Epidermal melanocyte (primary cell): ENCODE results near the gene ZFP69B.
"Not testable (repeated sequence)": the region's sequence is repeated elsewhere in the genome, so short reads cannot be mapped to it uniquely, and the experiment has no call there.

Experiments used
- DNase-seq: peaks from one replicate; pipeline ENCODE4 v3.0.0; 2011; ENCODE audit warnings: low spot score; ENCODE audit not compliant: insufficient read length

The ZFP69B gene

GRCh38 chr1:40435876-40436275 lies 14.4 kb upstream of the ZFP69B start:
- no peak for DNase-seq

DNA sequence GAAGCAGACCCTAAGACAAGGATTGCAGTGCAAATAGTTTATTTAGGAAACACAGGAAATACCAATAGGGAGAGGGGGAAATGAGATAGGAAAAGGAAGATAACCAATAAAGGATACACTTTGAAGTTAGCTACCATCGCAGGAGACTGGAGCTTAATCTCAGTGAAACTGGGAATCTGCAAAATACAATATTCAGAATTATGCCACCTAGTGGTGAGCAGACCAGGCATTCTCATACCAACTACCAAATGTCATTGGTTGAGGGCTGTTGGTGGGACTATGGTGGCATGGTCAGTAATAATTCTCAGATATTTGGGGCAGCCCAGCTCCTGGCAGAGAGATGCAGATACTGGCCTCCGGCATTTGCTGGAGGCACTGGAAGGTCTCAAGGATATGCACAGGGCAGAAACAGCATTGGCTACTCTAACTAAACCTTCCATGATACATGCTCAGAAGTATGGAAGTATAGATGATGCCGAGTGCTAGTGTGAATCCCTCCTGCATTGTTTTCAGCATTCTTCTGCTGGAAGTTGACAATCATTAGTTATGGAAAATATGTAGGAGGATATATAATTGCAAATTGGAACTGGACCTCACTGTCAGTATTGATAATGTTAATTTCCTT lies 11.8 kb upstream of the ZFP69B start:
- DNase-seq = no peak

DNA sequence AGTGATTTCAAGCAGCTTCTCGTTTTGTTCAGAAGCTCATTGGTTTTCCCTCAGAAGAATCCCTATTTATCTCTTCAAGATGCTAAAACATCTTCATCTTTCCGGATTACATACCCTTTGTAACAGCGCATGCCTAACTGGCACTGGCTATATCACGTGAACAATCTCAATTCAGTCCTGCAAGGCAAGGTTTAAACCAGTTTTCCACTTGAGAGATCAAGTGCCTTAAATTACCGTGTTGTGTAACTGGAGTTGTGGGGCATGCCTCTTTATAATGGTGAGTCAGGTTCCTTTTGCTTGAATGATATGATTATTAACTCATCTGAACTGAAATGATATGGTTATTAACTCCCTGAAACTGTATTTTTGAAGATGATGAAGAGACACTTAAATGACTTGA lies 11.0 kb upstream of the ZFP69B start:
- no peak for DNase-seq

- no peak for DNase-seq
These were observed 390 bp downstream of the ZFP69B start for GRCh38 chr1:40450495-40451237.

- no peak for DNase-seq
These were observed 936 bp downstream of the ZFP69B start for GRCh38 chr1:40451238-40451585.

GRCh38 chr1:40454873-40455272 lies 4.6 kb downstream of the ZFP69B start:
- no peak for DNase-seq

DNA sequence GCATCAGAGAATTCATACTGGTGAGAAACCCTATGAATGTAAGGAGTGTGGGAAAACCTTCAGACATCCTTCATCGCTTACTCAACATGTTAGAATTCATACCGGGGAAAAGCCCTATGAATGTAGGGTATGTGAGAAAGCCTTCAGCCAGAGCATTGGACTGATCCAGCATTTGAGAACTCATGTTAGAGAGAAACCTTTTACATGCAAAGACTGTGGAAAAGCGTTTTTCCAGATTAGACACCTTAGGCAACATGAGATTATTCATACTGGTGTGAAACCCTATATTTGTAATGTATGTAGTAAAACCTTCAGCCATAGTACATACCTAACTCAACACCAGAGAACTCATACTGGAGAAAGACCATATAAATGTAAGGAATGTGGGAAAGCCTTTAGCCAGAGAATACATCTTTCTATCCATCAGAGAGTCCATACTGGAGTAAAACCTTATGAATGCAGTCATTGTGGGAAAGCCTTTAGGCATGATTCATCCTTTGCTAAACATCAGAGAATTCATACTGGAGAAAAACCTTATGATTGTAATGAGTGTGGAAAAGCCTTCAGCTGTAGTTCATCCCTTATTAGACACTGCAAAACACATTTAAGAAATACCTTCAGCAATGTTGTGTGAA lies 12.8 kb downstream of the ZFP69B start:
- DNase-seq = no peak

- DNase-seq = no peak
These were observed 19.1 kb downstream of the ZFP69B start for GRCh38 chr1:40469327-40469726.

DNA sequence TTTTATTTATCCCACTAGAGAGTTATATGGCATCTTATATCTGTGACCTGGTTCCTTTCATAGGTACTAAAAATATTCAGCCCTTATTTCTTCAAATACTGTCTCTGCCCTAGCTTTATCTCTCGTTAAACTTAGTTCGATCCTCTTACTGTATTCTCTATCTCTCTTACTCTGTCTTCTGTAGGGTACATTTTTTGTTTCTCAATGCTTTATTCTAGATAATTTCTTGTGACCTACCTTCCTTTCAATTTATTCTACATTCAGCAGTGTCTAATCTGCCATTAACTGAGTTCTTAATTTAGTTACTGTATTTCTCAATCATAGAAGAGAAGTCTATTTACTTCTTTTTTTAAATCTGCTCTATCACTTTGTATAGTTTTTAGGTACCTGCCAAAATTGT lies 25.0 kb downstream of the ZFP69B start:
- DNase-seq = no peak

DNA sequence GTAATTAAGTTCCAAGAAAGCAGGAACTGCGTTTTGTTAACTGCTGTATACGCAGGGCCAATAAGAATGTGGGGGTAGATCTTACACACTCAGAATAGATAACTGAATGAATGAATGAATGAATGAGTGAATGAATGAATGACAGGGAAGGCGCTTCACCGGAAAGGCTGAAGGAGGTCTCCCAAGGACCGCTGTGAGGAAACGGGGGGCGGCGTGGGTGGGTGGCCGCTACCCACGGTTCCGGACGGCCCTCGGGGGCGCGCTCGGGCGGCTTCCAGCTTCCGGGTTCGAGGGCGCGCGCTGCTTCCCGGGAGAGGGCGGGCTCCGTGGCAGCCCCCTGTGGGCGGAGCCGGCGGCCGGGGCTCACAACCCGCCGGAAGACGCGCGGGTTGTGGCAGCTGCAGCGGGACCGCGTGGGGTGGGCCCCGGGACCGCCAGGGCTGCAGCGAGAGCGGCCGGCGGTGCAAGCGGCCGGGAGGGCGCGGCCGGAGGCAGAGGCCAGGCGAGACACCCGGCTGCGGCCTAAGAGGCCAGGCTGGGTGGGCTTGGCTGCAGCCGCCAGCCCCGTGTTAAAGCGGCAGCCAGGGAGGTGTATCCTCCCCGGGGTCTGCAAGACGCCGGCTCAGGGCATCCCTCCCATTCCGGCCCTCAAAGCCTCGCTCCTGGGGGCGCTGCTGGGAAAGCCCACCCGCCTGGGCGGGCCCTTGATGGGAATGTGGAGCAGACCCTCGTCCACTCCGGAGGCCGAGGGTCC lies 26.8 kb downstream of the ZFP69B start, which contains the start of gene ZFP69:
ZFP69 (plus strand) TSS at position 367 of the 754 bp plus-strand sequence. CDS start 2,072 bp downstream, outside the sequence.
- DNase-seq = peak; percentile 45

DNA sequence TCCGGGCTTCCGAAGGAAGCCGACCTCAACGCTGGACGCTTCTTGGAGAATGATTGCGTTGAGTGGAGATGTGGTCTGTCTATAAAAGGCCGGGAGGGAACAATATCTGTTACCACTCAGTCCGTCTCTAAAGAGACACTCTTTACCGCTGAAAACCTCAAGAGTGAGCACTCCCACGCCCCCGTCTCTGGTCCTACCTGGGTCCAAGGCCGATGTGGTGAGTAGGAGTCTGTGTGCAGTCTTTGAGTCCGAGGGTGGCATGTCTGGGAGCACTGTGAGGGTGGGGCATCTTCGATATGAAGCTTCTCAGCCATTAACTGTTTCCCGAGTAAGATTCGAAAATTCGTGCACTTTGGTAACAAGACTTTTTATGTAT lies 27.4 kb downstream of the ZFP69B start:
- no peak for DNase-seq

DNA sequence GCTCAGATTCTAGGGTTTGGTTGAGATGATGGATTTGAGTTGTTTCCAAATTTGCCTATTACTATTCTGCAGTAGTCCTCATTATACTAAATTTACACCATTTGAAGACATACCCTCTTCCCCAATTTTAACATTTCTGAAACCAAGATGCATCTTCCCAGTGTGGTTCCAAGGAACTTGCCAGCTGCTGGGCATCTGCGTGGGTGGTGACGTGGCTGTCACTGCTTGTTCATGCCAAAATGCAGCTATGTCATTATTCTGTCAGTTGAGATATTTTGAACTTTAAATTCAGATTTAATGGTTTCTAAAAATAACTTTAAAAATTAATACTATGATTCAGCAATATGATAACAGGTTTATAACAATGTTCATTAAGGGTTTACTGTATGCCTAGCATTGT lies 28.0 kb downstream of the ZFP69B start:
- no peak for DNase-seq

GRCh38 chr1:40479156-40479555 lies 28.9 kb downstream of the ZFP69B start:
- DNase-seq = no peak

GRCh38 chr1:40495315-40495903 lies 45.1 kb downstream of the ZFP69B start:
- DNase-seq = no peak

DNA sequence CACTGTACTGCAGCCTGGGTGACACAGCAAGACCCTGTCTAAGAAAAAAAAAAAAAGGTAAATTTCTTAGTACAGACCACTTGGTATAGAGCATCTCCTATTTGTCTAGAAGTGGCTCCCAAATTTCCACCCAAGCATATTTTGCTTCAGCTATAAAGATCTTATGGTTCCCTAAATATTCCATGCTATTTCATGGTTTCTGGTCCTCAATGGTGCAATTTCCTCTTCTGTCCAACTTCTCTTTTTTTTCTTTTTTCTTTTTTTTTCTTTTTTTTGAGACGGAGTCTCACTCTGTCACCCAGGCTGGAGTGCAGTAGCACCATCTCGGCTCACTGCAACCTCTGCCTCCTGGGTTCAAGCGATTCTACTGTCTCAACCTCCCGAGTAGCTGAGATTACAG lies 52.4 kb downstream of the ZFP69B start:
- not testable (repeated sequence) for DNase-seq

DNA sequence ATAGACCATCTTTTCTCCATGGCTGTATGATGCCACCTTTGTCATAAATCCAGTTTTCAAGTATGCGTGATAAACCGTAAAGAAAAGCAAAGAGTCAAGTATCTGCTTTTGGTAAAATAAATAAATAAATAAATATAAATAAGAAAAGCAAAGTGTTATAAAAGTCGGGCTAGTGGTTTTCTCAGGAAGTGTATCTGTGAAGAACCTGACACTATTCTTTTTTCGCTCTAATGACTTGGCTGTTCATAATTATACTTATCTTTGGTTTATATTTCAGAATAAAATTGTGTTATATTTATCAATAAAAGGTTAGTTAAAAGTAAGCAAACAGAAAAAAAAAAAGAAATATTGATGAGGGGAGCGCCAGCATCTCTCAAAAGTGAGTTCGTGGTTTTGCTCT lies 57.7 kb downstream of the ZFP69B start:
- DNase-seq = no peak

- DNase-seq = peak; percentile 50
These were observed 58.4 kb downstream of the ZFP69B start, which contains the start of gene EXO5 for GRCh38 chr1:40508375-40509341. EXO5 (plus strand) TSS chr1:40508767; CDS start chr1:40514545, 5,778 bp downstream.
